ENCODE data around the gene ASAP2. TPM values are rescaled to one million over a fixed set of nuclear protein-coding genes. Genes with fewer than 3 reads are reported as not detected.

ASAP2 gene
- polyA plus RNA-seq, 1 experiment: 30.0 TPM

DNA sequence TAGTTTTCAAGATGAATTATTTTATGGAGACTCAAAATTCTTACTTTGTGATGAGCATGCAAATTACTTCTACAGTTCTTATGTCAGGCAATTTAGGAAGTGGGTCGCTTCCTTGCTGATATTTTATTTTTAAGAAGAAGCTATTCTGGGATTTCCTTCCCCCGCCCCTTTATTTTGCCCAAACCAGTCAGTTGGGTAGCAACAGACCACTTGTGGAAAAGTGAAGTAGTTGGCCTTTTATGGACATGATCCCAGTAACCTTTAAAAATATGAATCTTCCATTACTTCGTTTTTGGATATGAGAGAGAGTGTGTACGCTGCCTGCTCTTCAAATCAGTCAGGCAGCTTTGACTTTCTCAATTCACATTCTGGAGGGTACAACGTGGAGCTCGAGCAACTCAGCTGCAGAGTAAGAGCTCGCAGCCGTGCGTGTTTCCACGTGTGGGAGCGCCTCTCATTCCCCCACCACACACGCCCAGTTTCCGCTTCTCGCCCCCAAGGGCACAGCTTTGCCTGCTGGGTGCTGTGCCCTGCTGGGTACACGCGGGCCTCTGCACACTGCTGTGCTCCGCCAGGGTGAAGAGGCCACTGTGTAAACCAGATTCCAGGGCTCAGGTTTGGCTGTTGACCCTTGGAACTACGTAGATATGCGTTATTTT, 124.1 kb downstream of the ASAP2 start:
- ChIA-PET POLR2A (no interaction called here), CTCF (interaction anchor here (0.5 to 1.2 kb wide), 2 partner anchors 17 to 72 kb away, joined by 3 to 5 read pairs; no protein-coding TSS in a partner anchor)
- no peaks in the 10 kb centered on the region for H3K9me3 ChIP-seq (ENCODE audit: control insufficient read depth, insufficient read depth, low read length)
- H3K27me3 ChIP-seq (ENCODE audit: control insufficient read depth, insufficient read depth, low read length): no peaks in the 10 kb centered on the region
- H3K27ac ChIP-seq (ENCODE audit: low read depth, low read length): no peak overlapping the region
- no peak overlapping the region for H3K4me3 ChIP-seq (ENCODE audit: low read depth, low read length)
- no peak for DNase-seq (ENCODE audit: low read depth, low spot score)
- TF ChIP-seq, protein P1, sequence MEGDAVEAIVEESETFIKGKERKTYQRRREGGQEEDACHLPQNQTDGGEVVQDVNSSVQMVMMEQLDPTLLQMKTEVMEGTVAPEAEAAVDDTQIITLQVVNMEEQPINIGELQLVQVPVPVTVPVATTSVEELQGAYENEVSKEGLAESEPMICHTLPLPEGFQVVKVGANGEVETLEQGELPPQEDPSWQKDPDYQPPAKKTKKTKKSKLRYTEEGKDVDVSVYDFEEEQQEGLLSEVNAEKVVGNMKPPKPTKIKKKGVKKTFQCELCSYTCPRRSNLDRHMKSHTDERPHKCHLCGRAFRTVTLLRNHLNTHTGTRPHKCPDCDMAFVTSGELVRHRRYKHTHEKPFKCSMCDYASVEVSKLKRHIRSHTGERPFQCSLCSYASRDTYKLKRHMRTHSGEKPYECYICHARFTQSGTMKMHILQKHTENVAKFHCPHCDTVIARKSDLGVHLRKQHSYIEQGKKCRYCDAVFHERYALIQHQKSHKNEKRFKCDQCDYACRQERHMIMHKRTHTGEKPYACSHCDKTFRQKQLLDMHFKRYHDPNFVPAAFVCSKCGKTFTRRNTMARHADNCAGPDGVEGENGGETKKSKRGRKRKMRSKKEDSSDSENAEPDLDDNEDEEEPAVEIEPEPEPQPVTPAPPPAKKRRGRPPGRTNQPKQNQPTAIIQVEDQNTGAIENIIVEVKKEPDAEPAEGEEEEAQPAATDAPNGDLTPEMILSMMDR (IDR thresholded peaks at IDR 0.05; ENCODE audit: low read depth, low read length): no peak

DNA sequence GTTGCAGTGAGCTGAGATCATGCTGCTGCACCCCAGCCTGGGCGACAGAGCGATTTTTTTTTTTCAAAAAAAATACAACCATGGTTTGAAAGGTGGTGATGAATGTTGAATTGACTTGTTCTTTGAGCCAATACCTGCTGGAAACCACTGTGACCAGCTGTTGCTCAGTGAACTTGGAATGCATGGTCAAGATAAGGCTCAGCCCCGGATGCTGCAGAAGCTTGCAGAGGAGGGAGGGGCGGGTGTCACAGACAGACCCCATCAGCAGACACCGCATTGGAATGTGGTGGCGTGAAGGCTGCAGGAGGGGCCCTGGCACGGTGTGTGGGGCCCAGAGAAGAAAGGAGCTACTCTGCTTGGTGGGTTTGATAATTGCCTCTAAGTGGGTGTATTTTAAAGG, 125.1 kb downstream of the ASAP2 start:
- H3K27me3 ChIP-seq (ENCODE audit: control insufficient read depth, insufficient read depth, low read length): no peaks in the 10 kb centered on the region
- no peak overlapping the region for H3K27ac ChIP-seq (ENCODE audit: low read depth, low read length)
- no peaks in the 10 kb centered on the region for H3K9me3 ChIP-seq (ENCODE audit: control insufficient read depth, insufficient read depth, low read length)
- H3K4me3 ChIP-seq (ENCODE audit: low read depth, low read length): no peak overlapping the region
- POLR2A ChIA-PET: no interaction called here
- no peak for DNase-seq (ENCODE audit: low read depth, low spot score)
- CTCF ChIA-PET: interaction anchor here (1.2 to 2.7 kb wide), 2 partner anchors 18 to 190 kb away, joined by 3 to 23 read pairs; no protein-coding TSS in a partner anchor
- TF ChIP-seq, protein P1 (IDR thresholded peaks at IDR 0.05; ENCODE audit: low read depth, low read length): no peak

DNA sequence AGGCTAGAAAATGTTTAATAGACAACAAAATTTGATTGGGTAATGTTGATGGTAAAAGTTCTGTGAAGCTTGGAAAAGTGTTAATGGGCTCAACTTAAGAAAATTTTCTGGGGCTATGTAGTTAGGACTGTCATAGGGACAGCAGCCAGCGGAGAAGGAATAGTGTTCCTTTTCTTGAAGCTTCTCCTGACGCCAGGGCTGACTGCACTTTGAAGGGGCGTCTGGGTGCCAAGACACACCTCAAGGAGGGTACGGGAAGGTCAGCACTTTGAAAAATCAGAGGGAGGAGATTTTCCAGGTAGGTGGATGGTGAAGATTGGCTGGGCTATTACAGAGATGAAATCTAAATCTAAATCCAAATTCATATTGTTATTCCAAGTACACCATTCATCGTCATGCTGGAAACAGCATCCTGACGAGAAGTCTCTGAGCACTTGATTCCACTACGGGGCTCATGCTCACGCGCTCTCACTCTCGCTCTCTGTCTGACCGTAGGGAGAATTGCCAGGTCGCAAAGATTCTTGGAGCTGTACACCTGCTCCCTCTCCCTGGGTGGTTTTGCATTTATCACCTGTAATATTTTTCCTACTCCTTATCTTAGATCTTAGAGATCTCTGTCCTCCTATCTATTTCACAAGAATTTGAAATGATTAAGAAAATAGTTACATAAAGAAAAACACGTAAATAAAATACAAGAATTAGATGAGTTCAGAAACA, 125.7 kb downstream of the ASAP2 start:
- TF ChIP-seq, protein P1 (IDR thresholded peaks at IDR 0.05; ENCODE audit: low read depth, low read length): no peak
- H3K4me3 ChIP-seq (ENCODE audit: low read depth, low read length): no peak overlapping the region
- H3K27me3 ChIP-seq (ENCODE audit: control insufficient read depth, insufficient read depth, low read length): no peaks in the 10 kb centered on the region
- DNase-seq (ENCODE audit: low read depth, low spot score): no peak
- ChIA-PET POLR2A (no interaction called here), CTCF (interaction anchor here (1.0 to 2.7 kb wide), 5 partner anchors 11 to 191 kb away, joined by 3 to 23 read pairs (median 4); no protein-coding TSS in a partner anchor)
- no peaks in the 10 kb centered on the region for H3K9me3 ChIP-seq (ENCODE audit: control insufficient read depth, insufficient read depth, low read length)
- H3K27ac ChIP-seq (ENCODE audit: low read depth, low read length): no peak overlapping the region

DNA sequence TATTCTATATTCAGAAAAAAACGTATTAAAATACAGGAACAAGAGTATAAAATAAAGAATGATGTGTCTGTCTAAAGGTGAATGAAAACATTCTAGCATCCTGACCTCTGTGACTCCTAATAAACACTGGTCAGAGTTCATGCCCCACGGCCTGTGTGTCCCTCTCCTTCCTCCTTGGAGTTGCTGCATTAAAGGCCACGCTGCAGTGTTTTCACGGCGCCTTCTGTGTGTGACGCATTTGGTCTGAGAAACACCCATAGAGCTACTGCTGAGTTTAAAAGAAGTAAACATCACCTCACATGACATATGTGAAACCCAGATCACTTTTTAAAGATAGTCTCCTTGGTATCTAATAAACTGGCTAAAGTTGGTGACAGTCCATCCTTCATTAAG, 126.2 kb downstream of the ASAP2 start:
- no peak for DNase-seq (ENCODE audit: low read depth, low spot score)
- TF ChIP-seq, protein P1 (IDR thresholded peaks at IDR 0.05; ENCODE audit: low read depth, low read length): no peak
- Histone ChIP-seq H3K4me3 (ENCODE audit: low read depth, low read length) (no peak overlapping the region), H3K27ac (ENCODE audit: low read depth, low read length) (no peak overlapping the region), H3K27me3 (ENCODE audit: control insufficient read depth, insufficient read depth, low read length) (no peaks in the 10 kb centered on the region), H3K9me3 (ENCODE audit: control insufficient read depth, insufficient read depth, low read length) (no peaks in the 10 kb centered on the region)
- ChIA-PET CTCF (interaction anchor here (0.6 to 2.7 kb wide), 12 partner anchors 11 to 191 kb away, joined by 3 to 23 read pairs (median 4); no protein-coding TSS in a partner anchor), POLR2A (interaction anchor here (0.5 kb wide), 2 partner anchors 54 to 67 kb away, joined by 3 read pairs; no protein-coding TSS in a partner anchor)
